Embryonic facial prominence (tissue), 1 donor: ENCODE results near the gene CHD5.

ENCODE experiments used
- DNase-seq: peaks from one replicate; pipeline ENCODE4 v3.0.0-alpha.2; 2016; ENCODE audit errors: extremely low spot score

The CHD5 gene

DNA sequence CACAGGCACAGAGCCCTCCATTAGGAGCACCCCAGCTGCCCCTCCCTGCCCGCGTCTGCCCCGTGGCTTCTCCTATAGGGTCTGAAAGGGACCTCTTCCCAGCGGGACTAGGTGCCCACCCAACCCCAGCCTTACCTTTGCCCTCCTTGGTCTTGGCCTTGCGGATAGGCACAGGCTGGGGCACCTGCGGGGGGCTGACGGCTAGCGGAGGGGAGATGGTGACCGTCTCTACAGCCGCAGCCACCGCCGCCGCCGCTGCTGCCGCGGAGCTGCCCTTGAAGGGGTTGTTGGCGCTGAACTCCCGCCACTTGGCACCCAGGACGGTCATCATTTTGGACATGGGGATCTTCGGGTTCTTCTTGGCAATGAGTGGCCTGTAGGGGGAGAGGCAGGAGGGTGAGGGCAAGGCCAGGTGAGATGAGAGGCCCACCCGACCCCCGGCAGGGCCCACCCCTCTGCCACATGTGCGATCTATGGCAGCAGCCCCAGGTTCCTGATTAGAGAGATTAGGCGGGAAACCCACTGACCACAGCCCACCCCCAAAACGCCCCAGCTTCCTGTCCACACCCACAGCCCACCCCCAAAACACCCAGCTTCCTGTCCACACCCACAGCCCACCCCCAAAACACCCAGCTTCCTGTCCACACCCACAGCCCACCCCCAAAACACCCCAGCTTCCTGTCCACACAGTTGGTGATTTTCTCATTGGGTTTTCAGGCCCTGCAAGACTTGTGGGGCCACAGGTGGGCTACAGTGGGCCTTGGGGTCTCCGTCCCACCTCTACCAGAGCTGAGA lies 25.4 kb downstream of the CHD5 start:
- DNase-seq: no peak

DNA sequence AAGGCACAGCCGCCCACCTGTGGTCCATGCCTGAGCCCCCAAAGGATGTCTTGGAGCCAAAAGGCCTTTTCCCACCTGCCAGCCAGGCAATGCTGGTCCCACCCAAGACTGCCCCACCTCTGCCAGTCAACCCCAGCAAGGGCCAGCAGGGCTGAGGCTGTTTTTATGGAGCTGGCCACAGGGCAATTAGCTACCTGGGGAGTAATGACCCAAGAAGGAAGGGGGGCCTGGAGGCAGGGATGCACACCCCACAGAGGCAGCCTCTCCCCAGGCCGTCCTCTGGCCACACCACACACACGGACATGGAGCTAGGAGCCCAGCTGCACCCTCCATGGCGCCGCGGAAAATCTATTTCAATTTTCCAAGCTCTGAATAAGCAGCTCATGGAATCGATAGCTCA lies 27.2 kb downstream of the CHD5 start:
- no peak for DNase-seq

DNA sequence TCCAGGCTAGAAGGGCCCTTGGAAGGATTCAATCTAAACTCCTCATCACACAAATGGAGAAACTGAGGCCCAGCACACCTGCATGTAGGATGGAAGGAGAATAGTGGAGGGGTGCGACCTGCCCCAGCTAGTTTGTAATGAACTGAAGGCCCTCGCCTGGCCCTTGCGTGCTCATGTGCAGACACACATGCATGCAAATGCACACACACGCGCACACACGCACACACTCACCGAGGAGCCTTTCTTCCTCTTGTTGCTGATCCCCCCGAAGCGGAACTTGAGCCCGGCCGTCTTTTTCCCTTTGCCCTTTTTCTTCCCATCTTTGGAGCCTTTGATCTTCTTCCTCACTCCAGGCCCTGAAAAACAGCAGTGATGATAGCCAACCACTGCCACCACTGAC lies 27.9 kb downstream of the CHD5 start:
- no peak for DNase-seq

DNA sequence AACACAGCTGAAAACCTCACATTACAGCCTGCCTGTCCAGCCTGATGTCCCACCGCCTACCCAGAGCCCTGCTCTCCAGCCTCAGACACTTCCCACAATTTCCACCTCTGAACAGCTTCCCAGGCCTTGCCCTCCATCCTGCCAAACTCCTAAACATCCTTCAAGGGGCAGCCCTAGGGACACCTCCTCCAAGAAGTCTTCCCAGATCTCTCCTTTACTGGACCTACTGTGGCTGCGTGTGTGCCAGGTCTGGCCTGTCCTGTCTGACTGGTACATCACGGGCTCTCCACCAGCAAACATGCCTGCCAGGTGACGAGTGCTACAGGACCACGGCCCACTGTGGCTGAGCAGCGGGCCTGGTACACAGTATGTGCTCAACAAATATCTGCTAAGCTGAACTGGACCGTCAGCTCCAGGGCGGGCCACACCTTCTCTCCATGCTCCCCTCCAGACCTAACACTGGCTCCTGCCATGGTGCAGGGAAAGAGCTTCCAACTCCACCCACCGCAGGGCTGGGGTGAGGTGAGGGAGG lies 28.8 kb downstream of the CHD5 start:
- no peak for DNase-seq

GRCh38 chr1:6150006-6150938 lies 29.8 kb downstream of the CHD5 start:
- DNase-seq: no peak

DNA sequence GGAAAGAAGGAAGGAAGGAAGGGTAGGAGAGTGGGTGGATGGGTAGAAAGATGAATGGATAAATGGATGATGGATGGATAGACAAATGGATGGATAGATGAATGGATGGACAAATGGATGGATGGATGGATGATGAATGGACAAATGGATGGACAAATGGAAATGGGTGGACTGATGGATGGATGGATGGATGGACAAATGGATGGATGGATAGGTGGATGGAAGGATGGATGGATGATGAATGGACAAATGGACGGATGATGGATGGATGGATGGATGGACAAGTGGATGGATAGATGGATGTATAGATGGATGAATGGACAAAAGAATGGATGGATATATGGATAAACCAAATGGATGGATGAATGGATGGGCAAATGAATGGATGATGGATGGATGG lies 30.5 kb downstream of the CHD5 start:
- no peak for DNase-seq

DNA sequence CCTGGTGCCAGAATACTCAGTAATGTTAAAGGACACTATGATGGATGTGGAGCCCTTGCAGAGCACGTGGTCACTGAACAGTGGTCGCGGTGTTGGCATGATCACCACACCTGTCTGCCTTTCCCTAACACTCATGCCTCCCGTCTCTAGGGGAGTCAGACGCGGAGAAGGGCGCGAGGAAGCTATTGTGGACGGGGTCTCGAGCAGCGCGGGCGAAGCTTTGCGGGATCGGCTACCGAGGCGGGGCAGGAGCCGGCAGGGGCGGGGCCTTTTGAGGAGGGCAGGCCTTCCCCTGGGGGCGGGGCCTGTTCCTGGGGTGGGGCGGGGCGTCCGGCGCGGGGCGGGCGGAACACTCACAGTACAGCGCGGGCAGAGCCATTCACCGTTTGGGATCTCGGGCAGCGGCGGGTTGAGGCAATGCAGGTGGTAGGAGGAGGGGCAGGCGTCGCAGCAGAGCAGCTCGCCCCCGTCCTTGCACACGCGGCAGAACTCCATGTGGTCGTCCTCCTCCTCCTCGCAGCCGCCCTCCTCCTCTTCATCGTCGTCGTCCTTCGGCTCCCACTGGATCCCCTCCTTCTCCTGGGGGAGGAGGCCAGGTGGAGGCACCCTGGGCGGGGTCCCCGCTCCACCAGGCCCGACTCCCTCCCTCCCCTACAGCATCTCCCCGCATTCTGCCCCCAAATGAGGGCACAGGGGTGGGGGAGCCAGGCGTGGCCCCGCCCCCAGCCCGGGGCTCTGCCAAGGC lies 31.5 kb downstream of the CHD5 start:
- DNase-seq: no peak

- DNase-seq: no peak
Observed at GRCh38 chr1:6145864-6146410, 34.2 kb downstream of the CHD5 start.

GRCh38 chr1:6145396-6145750 lies 34.7 kb downstream of the CHD5 start:
- DNase-seq: no peak

DNA sequence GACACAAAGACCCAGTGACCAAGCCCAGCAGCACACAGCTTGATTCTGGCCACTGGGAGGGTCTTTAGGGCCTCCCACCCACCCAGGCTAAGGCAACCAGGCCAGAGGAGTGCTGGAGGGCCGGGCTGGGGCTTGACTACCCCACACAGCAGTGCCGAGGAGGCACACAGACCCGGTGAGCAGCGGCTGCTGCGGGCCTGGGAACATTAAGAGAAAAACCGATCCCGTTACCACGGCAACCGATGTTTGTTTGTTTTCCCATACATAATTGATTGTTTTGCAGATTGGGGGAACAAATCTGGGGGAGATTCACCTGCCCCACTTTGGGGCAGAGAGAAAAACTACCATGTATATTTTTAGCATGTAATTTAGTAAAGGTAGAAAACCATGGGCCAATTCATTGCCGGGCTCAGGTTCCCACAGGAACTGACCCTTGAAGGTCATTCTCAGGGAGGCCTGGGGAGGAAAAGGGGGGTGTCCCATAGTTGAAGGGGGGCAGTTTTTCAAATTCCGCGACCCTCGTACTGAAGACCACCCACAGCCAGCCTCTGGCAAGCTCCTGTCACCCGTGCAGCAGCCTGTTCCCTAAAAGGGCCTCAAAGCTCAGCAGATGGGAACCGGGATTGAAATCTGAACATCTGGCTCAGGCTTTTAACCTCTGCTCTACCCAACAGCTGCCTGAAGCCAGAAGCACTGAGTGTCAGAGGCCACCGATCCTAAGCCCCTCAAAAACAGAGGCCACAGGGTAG lies 35.3 kb downstream of the CHD5 start:
- no peak for DNase-seq

- no peak for DNase-seq
Observed at GRCh38 chr1:6144175-6144574, 35.9 kb downstream of the CHD5 start.

- DNase-seq: no peak
Observed at GRCh38 chr1:6143395-6143794, 36.7 kb downstream of the CHD5 start.

GRCh38 chr1:6142734-6143133 lies 37.4 kb downstream of the CHD5 start:
- no peak for DNase-seq

- DNase-seq: no peak
Observed at GRCh38 chr1:6142036-6142621, 38.0 kb downstream of the CHD5 start.

DNA sequence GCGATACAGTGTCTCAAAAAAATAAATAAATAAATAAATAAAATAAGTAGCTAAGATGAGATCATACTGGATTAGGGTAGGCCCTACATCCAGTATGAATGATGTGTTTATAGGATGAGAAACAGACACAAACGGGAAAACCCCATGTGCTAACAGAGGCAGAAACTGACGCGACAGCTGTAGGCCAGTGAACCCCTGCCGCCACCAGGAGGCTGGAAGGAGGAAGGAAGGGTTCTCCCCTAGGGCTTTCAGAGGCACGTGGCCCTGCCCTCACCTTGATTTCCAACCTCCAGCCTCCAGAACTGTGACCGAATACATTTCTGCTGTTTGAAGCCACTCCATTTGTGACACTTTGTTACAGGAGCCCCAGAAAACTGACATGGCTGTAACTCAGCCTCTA lies 38.5 kb downstream of the CHD5 start:
- DNase-seq: no peak

DNA sequence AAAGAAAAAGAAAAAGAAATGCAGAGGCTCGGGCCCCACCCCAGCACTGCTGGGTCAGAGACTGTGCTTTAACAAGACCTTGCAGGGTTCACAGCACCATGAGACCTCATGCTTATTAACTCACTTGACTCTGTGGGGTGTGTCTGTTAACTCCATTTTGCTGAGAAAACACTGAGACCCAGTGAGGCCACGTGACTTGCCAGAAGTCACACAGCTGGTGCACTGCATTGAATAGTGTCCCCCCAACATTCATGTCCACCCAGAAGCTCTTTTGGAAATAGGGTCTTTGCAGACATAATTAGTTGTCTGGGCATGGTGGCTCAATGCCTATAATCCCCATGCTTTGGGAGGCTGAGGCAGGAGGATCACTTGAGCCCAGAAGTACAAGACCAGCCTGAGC lies 39.7 kb downstream of the CHD5 start:
- no peak for DNase-seq

DNA sequence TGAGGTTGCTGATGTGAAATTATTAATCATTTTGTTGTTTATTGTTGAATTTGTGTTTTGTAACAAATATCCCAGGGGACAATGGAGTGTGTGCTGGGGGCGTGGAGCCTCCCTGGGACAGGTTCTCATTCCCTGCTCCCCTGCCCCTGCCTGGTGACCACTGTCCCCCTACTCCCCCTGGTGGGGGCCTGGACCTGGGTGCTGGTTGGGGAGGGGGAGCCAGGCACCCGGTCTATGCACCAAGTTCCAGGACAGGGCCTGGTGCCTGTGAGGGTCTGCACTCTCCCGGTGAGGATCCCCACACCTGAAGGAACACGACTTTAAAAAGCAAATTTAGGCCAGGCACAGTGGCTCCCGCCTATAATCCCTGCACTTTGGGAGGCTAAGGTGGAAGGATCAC lies 42.4 kb downstream of the CHD5 start:
- DNase-seq: no peak

DNA sequence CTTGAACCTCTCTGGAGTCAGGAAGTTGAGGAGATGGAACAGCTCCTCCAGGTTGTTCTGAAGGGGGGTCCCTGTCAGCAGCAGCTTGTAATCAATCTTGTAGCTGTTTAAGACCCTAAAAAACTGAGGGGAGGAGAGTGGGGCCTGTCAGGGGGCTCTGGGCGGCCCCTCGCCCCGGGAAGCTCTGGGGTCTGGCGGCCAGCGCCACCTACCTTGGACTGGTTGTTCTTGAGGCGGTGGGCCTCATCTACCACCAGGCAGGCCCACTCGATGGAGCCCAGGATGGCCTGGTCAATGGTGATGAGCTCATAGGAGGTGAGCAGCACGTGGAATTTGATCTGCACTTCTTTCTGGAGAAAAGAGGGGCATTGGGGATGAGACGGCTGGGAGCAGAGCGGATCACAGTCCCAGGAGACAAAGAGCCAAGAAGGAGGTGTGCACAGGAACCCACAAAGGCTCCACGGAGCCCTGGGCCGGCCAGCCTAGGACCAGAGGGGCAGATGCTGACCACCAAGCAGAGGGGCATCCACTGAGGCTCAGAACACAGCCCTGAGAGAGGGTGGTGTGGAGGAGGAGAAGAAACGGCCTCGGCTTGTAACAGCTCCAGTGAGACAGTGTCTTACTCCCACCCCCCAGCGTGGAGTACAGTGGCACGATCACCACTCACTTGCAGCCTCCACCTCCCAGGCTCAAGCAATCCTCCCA lies 43.5 kb downstream of the CHD5 start:
- DNase-seq: no peak

GRCh38 chr1:6134741-6135510 lies 45.2 kb downstream of the CHD5 start:
- DNase-seq: no peak
